Small intestine (tissue), 16 donors: ENCODE results near the gene ELP5. TPM values are rescaled to one million over a fixed set of nuclear protein-coding genes. Genes with fewer than 3 reads are reported as not detected.

Experiments
- DNase-seq, 2 donors: peaks; one replicate each; pipeline versions ENCODE4 v3.0.0 to v3.0.0-alpha.2; 2013
- FAIRE-seq: peaks from 2 replicates; lab custom pipeline; 2012; peaks lifted over from hg19 to GRCh38; lab: Jason Lieb, UNC
- H3K27ac ChIP-seq, 3 donors: one replicate each; pipeline ENCODE4 v1.5.1; 2013; ENCODE audit warnings: low read length in 2 of 3, mild to moderate bottlenecking in 2 of 3, control low read depth in 1 of 3, inconsistent platforms in 1 of 3, low read depth in 1 of 3, moderate library complexity in 1 of 3
- H3K27me3 ChIP-seq, 3 donors: one replicate each; pipeline ENCODE4 v1.6.1; 2013; ENCODE audit warnings: low read length in 3 of 3, inconsistent platforms in 1 of 3; ENCODE audit not compliant: control insufficient read depth in 3 of 3, insufficient read depth in 3 of 3
- H3K36me3 ChIP-seq, 3 donors: one replicate each; pipeline ENCODE4 v1.6.1; 2013; ENCODE audit warnings: low read length in 3 of 3, inconsistent platforms in 1 of 3, low read depth in 1 of 3, mild to moderate bottlenecking in 1 of 3, moderate library complexity in 1 of 3; ENCODE audit not compliant: control insufficient read depth in 3 of 3, insufficient read depth in 2 of 3
- H3K4me1 ChIP-seq, 3 donors: one replicate each; pipeline ENCODE4 v1.6.1; 2013; ENCODE audit warnings: low read length in 2 of 3, inconsistent platforms in 1 of 3, low read depth in 1 of 3, mild to moderate bottlenecking in 1 of 3, moderate library complexity in 1 of 3; ENCODE audit not compliant: control insufficient read depth in 3 of 3, insufficient read depth in 2 of 3
- H3K4me3 ChIP-seq, 3 donors: one replicate each; pipeline ENCODE4 v1.5.1; 2013; ENCODE audit warnings: low read length in 3 of 3, control low read depth in 1 of 3, inconsistent platforms in 1 of 3, low read depth in 1 of 3, mild to moderate bottlenecking in 1 of 3, moderate library complexity in 1 of 3
- H3K9me3 ChIP-seq, 2 donors: one replicate each; pipeline ENCODE4 v1.6.1; 2013; ENCODE audit warnings: low read depth in 1 of 2, low read length in 1 of 2; ENCODE audit not compliant: control insufficient read depth in 2 of 2, insufficient read depth in 1 of 2
- WGBS, 3 donors: extraction: QIAGEN DNeasy Blood & Tissue Kit; methylation state at CpG; one replicate each; pipeline ENCODE4 v1.1.7; 2013; 5-methylcytosine and 5-hydroxymethylcytosine counted together
- long read RNA-seq, 10 donors: transcript quantifications; one replicate each; lab custom pipeline, GENCODE V29; 2026
- polyA plus RNA-seq, 4 donors: library from polyadenylated mRNA; stranded (reverse) in 3 of 4; unstranded in 1 of 4; fragments of 200-250 nt in 3 of 4; fragments of 120-200 nt in 1 of 4; gene quantifications; one replicate each; pipeline versions ENCODE4 v1.2.1 to v1.2.3, GENCODE V29; 2013
- donor health status: healthy with polysubstance abuse.
- donor health status: control.
- donor health status: control.
- donor health status: Bipolar disorder and iron deficiency.
- donor health status: healthy.

The ELP5 gene, protein sequence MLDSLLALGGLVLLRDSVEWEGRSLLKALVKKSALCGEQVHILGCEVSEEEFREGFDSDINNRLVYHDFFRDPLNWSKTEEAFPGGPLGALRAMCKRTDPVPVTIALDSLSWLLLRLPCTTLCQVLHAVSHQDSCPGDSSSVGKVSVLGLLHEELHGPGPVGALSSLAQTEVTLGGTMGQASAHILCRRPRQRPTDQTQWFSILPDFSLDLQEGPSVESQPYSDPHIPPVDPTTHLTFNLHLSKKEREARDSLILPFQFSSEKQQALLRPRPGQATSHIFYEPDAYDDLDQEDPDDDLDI
- polyA plus RNA-seq = 10 to 100 TPM; 31.3 to 84.6 (median 45.4) TPM
- long read RNA-seq, donor 1 = 0 reads
- long read RNA-seq, donor 2, transcript ELP5-210 (4 exons, 687 nt) = major isoform, 5 of 7 reads
- long read RNA-seq, donor 2, partial matches to known transcripts = 0 of 7 reads
- long read RNA-seq, donor 2, other reads (novel, unspliced or antisense) = 0 of 7 reads
- long read RNA-seq, donor 3, transcript ELP5-210 (4 exons, 687 nt) = major isoform, 14 of 20 reads
- long read RNA-seq, donor 3, partial matches to known transcripts = 0 of 20 reads
- long read RNA-seq, donor 3, other reads (novel, unspliced or antisense) = 0 of 20 reads
- long read RNA-seq, donor 4 = 0 reads
- long read RNA-seq, donor 5, partial matches to known transcripts = 0 of 1 reads
- long read RNA-seq, donor 5, other reads (novel, unspliced or antisense) = 0 of 1 reads
- long read RNA-seq, donor 6, transcript ELP5-204 (8 exons, 1,423 nt) = minor isoform, 5 of 36 reads
- long read RNA-seq, donor 6, transcript ELP5-210 (4 exons, 687 nt) = major isoform, 18 of 36 reads
- long read RNA-seq, donor 6, partial matches to known transcripts = 10 of 36 reads
- long read RNA-seq, donor 6, other reads (novel, unspliced or antisense) = 0 of 36 reads
- long read RNA-seq, donor 7, transcript ELP5-204 (8 exons, 1,423 nt) = minor isoform, 16 of 100 reads
- long read RNA-seq, donor 7, transcript ELP5-213 (3 exons, 510 nt) = minor isoform, 8 of 100 reads
- long read RNA-seq, donor 7, transcript ELP5-210 (4 exons, 687 nt) = major isoform, 38 of 100 reads
- long read RNA-seq, donor 7, partial matches to known transcripts = 30 of 100 reads
- long read RNA-seq, donor 7, other reads (novel, unspliced or antisense) = 0 of 100 reads
- long read RNA-seq, donor 8, transcript ELP5-210 (4 exons, 687 nt) = major isoform, 5 of 12 reads
- long read RNA-seq, donor 8, partial matches to known transcripts = 0 of 12 reads
- long read RNA-seq, donor 8, other reads (novel, unspliced or antisense) = 6 of 12 reads
- long read RNA-seq, donor 9, partial matches to known transcripts = 0 of 5 reads
- long read RNA-seq, donor 9, other reads (novel, unspliced or antisense) = 0 of 5 reads
- long read RNA-seq, donor 10, transcript ELP5-210 (4 exons, 687 nt) = major isoform, 21 of 120 reads
- long read RNA-seq, donor 10, partial matches to known transcripts = 53 of 120 reads
- long read RNA-seq, donor 10, other reads (novel, unspliced or antisense) = 38 of 120 reads

- H3K9me3 ChIP-seq = no peaks in the 10 kb centered on the region
- FAIRE-seq (no peak), DNase-seq (peak; percentile 93 to 97)
- 0 to 1% (median 0%) methylated on average over 54 to 55 of the region's 55 CpGs for WGBS, 3 donors
- H3K4me3 ChIP-seq = peak within 1 kb of the TSS; percentile 79 to 95 (median 90)
- H3K27ac ChIP-seq = peak within 1 kb of the TSS; percentile 94 to 100 (median 100)
- no peaks in the 10 kb centered on the region for H3K27me3 ChIP-seq
- peaks cover 0 to 42% (median 3%) of the 10 kb centered on the region in 3 donors for H3K36me3 ChIP-seq
- peaks cover 10 to 42% (median 11%) of the 10 kb centered on the region in 3 donors for H3K4me1 ChIP-seq
These were observed at the start of gene ELP5 for GRCh38 chr17:7252176-7253043. TSS of gene ELP5 (plus strand) at chr17:7252215. CDS start at chr17:7252551, 336 bp downstream.

DNA sequence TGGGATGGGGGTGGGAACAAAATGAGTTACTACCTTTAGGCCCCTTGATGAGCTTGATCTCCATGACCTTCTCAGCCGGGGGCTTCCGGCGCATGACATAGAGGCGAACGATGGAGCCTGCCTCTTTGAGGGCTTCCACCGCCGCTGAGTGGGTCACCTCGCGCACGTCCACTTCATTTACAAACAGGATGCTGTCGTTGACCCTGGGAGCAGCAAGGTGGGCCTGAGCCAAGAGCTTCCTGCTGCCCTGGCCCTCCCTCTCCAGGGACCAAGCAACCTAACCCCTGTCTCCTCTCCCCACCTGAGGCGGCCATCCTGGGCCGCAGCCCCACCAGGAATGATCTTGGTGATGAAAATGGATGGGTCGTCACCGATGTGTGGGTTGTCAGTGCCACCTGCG is 48.6 kb upstream of the ELP5 start:
- 89 to 96% (median 96%) methylated on average over 16 of the region's 16 CpGs for WGBS, 3 donors
- DNase-seq (no peak), FAIRE-seq (no peak)
- Histone ChIP-seq H3K4me1 (peaks cover 0 to 12% (median 0%) of the 10 kb centered on the region in 3 donors), H3K9me3 (no peaks in the 10 kb centered on the region), H3K36me3 (peaks cover 0 to 15% (median 0%) of the 10 kb centered on the region in 3 donors), H3K4me3 (no peak overlapping the region), H3K27ac (no peak overlapping the region), H3K27me3 (peaks cover 0 to 21% (median 0%) of the 10 kb centered on the region in 3 donors)

- WGBS, 3 donors = 72 to 79% (median 73%) methylated on average over 15 of the region's 15 CpGs
- H3K4me3 ChIP-seq = peak overlapping the region in 1 of 3 donors; percentile 48
- DNase-seq (no peak), FAIRE-seq (no peak)
- H3K27me3 ChIP-seq = peaks cover 0 to 30% (median 0%) of the 10 kb centered on the region in 3 donors
- peaks cover 0 to 12% (median 0%) of the 10 kb centered on the region in 3 donors for H3K4me1 ChIP-seq
- H3K9me3 ChIP-seq = no peaks in the 10 kb centered on the region
- peaks cover 0 to 15% (median 0%) of the 10 kb centered on the region in 3 donors for H3K36me3 ChIP-seq
- H3K27ac ChIP-seq = peak overlapping the region in 1 of 3 donors; percentile 70
These were observed 47.7 kb upstream of the ELP5 start for GRCh38 chr17:7204336-7204735.

DNA sequence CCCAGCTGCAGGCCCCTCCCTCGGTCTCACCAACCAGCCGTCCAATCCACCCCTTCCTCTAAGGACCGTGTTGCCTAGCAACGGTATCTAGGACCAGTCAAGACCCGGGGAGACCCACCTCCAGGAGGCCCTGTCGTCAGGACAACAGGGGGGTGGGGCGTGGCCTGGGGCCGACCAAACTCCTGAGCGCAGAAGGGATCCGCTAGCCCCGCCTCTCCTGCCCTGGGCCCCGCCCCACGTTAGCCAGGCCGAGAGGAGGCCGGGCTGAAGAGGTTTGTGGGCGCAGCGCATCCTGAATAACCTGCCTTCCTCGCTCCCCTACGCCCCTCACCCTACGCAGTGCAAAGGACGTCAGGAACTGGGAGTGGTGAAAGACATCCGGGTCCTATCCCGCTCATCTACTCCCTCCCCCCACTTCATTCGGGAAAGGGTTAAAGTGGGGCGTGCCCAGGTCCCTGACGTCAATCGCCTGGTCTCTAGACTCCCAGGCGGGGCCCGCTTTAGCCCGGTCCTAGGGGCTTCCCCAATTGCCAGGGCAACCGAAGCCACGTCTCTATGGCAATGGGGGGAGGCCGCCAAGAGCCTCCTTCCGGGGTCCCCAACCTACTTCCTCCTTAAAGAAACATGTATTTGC is 47.1 kb upstream of the ELP5 start:
- FAIRE-seq (no peak), DNase-seq (peak; percentile 66 to 86)

DNA sequence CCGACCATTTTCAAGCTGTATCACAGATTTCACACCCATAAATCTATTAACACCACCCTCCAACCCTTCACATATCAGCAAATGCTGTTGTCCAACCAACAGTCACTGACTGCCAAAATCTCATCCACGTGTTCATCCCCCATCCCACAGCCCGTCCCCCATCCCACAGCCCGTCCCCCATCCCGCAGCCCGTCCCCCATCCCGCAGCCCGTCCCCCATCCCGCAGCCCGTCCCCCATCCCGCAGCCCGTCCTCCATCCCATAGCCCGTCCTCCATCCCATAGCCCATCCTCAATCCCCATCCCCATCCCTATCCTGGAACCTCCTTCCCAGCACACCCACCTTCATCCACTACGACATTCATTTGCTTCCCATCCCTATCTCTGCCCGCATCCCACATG is 46.5 kb upstream of the ELP5 start:
- peak overlapping the region in 1 of 3 donors; percentile 48 for H3K4me3 ChIP-seq
- no peaks in the 10 kb centered on the region for H3K9me3 ChIP-seq
- peaks cover 0 to 15% (median 0%) of the 10 kb centered on the region in 3 donors for H3K36me3 ChIP-seq
- WGBS, 3 donors = 42 to 56% (median 51%) methylated on average over 15 of the region's 15 CpGs
- peaks cover 0 to 12% (median 0%) of the 10 kb centered on the region in 3 donors for H3K4me1 ChIP-seq
- H3K27ac ChIP-seq = peak overlapping the region in 2 of 3 donors; percentile 70 to 80
- H3K27me3 ChIP-seq = peaks cover 0 to 41% (median 0%) of the 10 kb centered on the region in 3 donors
- DNase-seq (no peak), FAIRE-seq (no peak)

More for the DNA sequence above, 47.1 kb upstream of the ELP5 start:
- peaks cover 0 to 12% (median 0%) of the 10 kb centered on the region in 3 donors for H3K4me1 ChIP-seq
- H3K27ac ChIP-seq = peak overlapping the region; percentile 33 to 80 (median 70)
- no peaks in the 10 kb centered on the region for H3K9me3 ChIP-seq
- peak overlapping the region in 2 of 3 donors; percentile 48 to 52 for H3K4me3 ChIP-seq
- H3K36me3 ChIP-seq = peaks cover 0 to 15% (median 0%) of the 10 kb centered on the region in 3 donors
- WGBS, 3 donors = 0 to 1% (median 0%) methylated on average over 34 of the region's 34 CpGs
- peaks cover 0 to 36% (median 0%) of the 10 kb centered on the region in 3 donors for H3K27me3 ChIP-seq

DNA sequence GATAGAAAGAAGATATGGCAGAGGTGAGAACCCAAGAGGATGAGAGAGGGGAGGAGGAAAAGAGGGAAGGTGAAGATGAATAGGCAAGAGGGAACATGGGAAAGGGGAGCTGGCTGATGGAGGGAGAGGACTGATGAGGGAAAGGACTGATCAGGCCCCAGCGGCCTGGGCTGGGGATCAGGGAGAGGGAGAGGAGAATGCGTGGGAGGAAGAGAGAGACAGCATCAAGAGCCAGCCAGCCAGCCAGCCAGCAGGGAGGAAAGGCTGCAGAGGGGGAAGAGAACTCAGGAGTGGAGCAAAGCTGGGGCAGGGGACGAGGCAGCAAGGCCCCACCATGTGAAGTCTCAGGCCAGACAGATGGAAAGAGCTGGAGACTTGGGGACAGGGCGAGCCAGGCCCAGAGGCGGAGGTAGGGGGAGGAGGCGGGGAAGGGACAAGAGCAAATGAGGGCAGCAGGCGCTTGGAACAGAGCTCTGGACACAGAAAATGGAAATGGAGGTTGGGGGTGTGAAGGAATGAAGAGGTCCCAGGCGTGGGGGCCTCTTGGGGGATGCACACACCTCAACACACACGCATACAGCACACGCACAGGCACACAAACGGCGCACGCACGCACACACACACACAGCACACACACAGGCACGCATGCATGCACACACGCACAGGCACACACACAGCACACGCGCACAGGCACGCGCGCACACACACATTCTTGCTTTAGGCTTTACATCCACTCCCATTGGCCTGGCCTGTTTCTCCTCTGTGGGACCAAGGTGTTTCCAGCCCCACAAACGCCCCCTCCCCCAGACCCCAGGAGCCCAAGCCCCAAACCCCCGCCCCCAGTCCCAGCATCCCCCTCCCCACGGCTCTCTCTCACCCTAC is 44.7 kb upstream of the ELP5 start:
- H3K27ac ChIP-seq = no peak overlapping the region
- H3K27me3 ChIP-seq = peaks cover 0 to 56% (median 0%) of the 10 kb centered on the region in 3 donors
- WGBS, 3 donors = 79 to 93% (median 88%) methylated on average over 19 to 24 of the region's 24 CpGs
- no peak overlapping the region for H3K4me3 ChIP-seq
- peaks cover 0 to 12% (median 0%) of the 10 kb centered on the region in 3 donors for H3K4me1 ChIP-seq
- no peak for FAIRE-seq
- no peak for DNase-seq
- peaks cover 0 to 13% (median 0%) of the 10 kb centered on the region in 3 donors for H3K36me3 ChIP-seq
- H3K9me3 ChIP-seq = no peaks in the 10 kb centered on the region
